SK-N-SH (cell line): ENCODE measurements around the gene CNTNAP2. TPM values are rescaled to one million over a fixed set of nuclear protein-coding genes. Genes with fewer than 3 reads are reported as not detected.

Source experiments
- CTCF ChIA-PET: fragments of 300-600, 350-600 bp; formaldehyde crosslinking; extraction: SDS; loops from one replicate; lab custom pipeline; 2021; lab: Yijun Ruan, JAX
- POLR2A ChIA-PET: fragments of 350-600 bp; sonication (Branson Sonifier 250); formaldehyde crosslinking; extraction: SDS; loops from one replicate; lab custom pipeline; 2020; ENCODE audit warnings: antibody characterized with exemption, inconsistent platforms; lab: Yijun Ruan, JAX
- DNase-seq: peaks from one replicate; pipeline ENCODE4 v3.0.0; 2012
- H2AFZ ChIP-seq: fragments of 200-600 bp; sonication (generic); 2 replicates; pipeline ENCODE4 v1.8.1; 2016; ENCODE audit warnings: antibody characterized with exemption, mild to moderate bottlenecking, low read depth
- H3F3A ChIP-seq: fragments of 200-600 bp; sonication (generic); replicated peaks from 2 replicates; pipeline ENCODE3; 2016; ENCODE audit warnings: antibody characterized with exemption, mild to moderate bottlenecking; ENCODE audit not compliant: insufficient read depth
- H3K27ac ChIP-seq, 2 experiments: fragments of 200-500 bp in 1 of 2; fragments of 200-600 bp in 1 of 2; sonication (Bioruptor generic) in 1 of 2; sonication (generic), shearing (Covaris generic) in 1 of 2; 2 replicates each; pipeline versions ENCODE4 v1.5.1 to v1.6.1; 2014 to 2016; ENCODE audit warnings: low read depth in 2 of 2, inconsistent platforms in 1 of 2, low read length in 1 of 2, mild to moderate bottlenecking in 1 of 2, mixed read lengths in 1 of 2
- H3K27me3 ChIP-seq: fragments of 200-600 bp; sonication (generic), shearing (Covaris generic); 2 replicates; pipeline ENCODE4 v1.6.1; 2016; ENCODE audit warnings: mixed run types; ENCODE audit not compliant: insufficient read depth
- H3K36me3 ChIP-seq, 2 experiments: fragments of 200-500 bp in 1 of 2; fragments of 200-600 bp in 1 of 2; sonication (Bioruptor generic) in 1 of 2; sonication (generic) in 1 of 2; replicated peaks in 1 of 2; 2 replicates each; pipeline versions ENCODE3 to v1.5.1; 2014 to 2016; ENCODE audit warnings: low read length in 1 of 2, mild to moderate bottlenecking in 1 of 2; ENCODE audit not compliant: insufficient read depth in 2 of 2, control insufficient read depth in 1 of 2
- H3K4me1 ChIP-seq, 2 experiments: fragments of 200-500 bp in 1 of 2; fragments of 200-600 bp in 1 of 2; sonication (Bioruptor generic) in 1 of 2; sonication (generic), shearing (Covaris generic) in 1 of 2; 2 replicates each; pipeline versions ENCODE4 v1.5.1 to v1.6.1; 2014 to 2016; ENCODE audit warnings: low read depth in 1 of 2, low read length in 1 of 2, mixed run types in 1 of 2; ENCODE audit not compliant: insufficient read depth in 2 of 2, control insufficient read depth in 1 of 2
- H3K4me2 ChIP-seq: fragments of 200-600 bp; sonication (generic), shearing (Covaris generic); 2 replicates; pipeline ENCODE4 v1.6.1; 2017; ENCODE audit warnings: mixed run types
- H3K4me3 ChIP-seq, 2 experiments: fragments of 200-500 bp in 1 of 2; fragments of 200-600 bp in 1 of 2; sonication (Bioruptor generic) in 1 of 2; sonication (generic), shearing (Covaris generic) in 1 of 2; 2 replicates each; pipeline versions ENCODE4 v1.5.1 to v1.8.1; 2014 to 2016; ENCODE audit warnings: low read depth in 2 of 2, inconsistent platforms in 1 of 2, low read length in 1 of 2, mild to moderate bottlenecking in 1 of 2, mixed read lengths in 1 of 2, moderate library complexity in 1 of 2
- H3K79me2 ChIP-seq: fragments of 200-600 bp; sonication (generic); 2 replicates; pipeline ENCODE4 v1.8.1; 2017; ENCODE audit warnings: mild to moderate bottlenecking; ENCODE audit not compliant: insufficient read depth
- H3K9ac ChIP-seq: fragments of 200-600 bp; sonication (generic); 2 replicates; pipeline ENCODE4 v1.6.1; 2017; ENCODE audit warnings: mixed run types
- H3K9me2 ChIP-seq: fragments of 200-600 bp; sonication (generic); 2 replicates; pipeline ENCODE4 v1.6.1; 2017; ENCODE audit warnings: mixed run types
- H3K9me3 ChIP-seq: fragments of 200-600 bp; sonication (generic); 2 replicates; pipeline ENCODE4 v1.6.1; 2017; ENCODE audit warnings: mixed run types, mild to moderate bottlenecking, moderate library complexity
- H4K20me1 ChIP-seq: fragments of 200-600 bp; sonication (generic); 2 replicates; pipeline ENCODE4 v1.6.1; 2017; ENCODE audit warnings: mild to moderate bottlenecking, mixed run types; ENCODE audit not compliant: insufficient read depth
- ELF1 ChIP-seq: IDR thresholded peaks from 2 replicates; pipeline ENCODE4 v1.4.0; 2012
- FOSL2 ChIP-seq: IDR thresholded peaks from 2 replicates; pipeline ENCODE4 v1.4.0; 2012; ENCODE audit warnings: low read depth, mild to moderate bottlenecking, moderate library complexity, borderline replicate concordance
- FOXJ3 ChIP-seq: sonication (generic); formaldehyde crosslinking; IDR thresholded peaks from 2 replicates; pipeline ENCODE4 v1.5.1; 2020; ENCODE audit warnings: mild to moderate bottlenecking, missing genetic modification reagents
- FOXM1 ChIP-seq: IDR thresholded peaks from 2 replicates; pipeline ENCODE4 v1.4.0; 2012; ENCODE audit warnings: low read depth, mild to moderate bottlenecking
- GATA2 ChIP-seq: sonication (generic); formaldehyde crosslinking; IDR thresholded peaks from 2 replicates; pipeline ENCODE4 v1.5.0; 2020; ENCODE audit warnings: mild to moderate bottlenecking, missing genetic modification reagents
- JUND ChIP-seq: IDR thresholded peaks from 2 replicates; pipeline ENCODE4 v1.4.0; 2012
- POLR2AphosphoS5 ChIP-seq: IDR thresholded peaks from 2 replicates; pipeline ENCODE4 v1.6.1; 2012; ENCODE audit warnings: low read depth, low read length
- RAD21 ChIP-seq: IDR thresholded peaks from 2 replicates; pipeline ENCODE4 v1.6.1; 2012; ENCODE audit warnings: mild to moderate bottlenecking, low read length
- RCOR1 ChIP-seq: fragments of 150-350 bp; IDR thresholded peaks from 2 replicates; pipeline ENCODE4 v1.6.1; 2017; ENCODE audit warnings: antibody characterized with exemption, low read length
- SIN3A ChIP-seq: IDR thresholded peaks from 2 replicates; pipeline ENCODE4 v1.6.1; 2012; ENCODE audit warnings: low read depth, mild to moderate bottlenecking, low read length, moderate library complexity, borderline replicate concordance
- TCF12 ChIP-seq: IDR thresholded peaks from 2 replicates; pipeline ENCODE4 v1.4.0; 2012
- YY1 ChIP-seq: IDR thresholded peaks from 2 replicates; pipeline ENCODE4 v1.4.0; 2012; ENCODE audit warnings: low read depth, mild to moderate bottlenecking
- WGBS: methylation state at CpG from one replicate; pipeline ENCODE4 v1.1.6; 2017; ENCODE audit warnings: low lambda C conversion rate; 5-methylcytosine and 5-hydroxymethylcytosine counted together
- polyA plus RNA-seq, 3 experiments: library from polyadenylated mRNA; depleted of rRNA; stranded (reverse); fragments of >200 nt; gene quantifications; 2 replicates each; pipeline ENCODE4 v1.2.3, GENCODE V29; 2012
- TF ChIP-seq, protein P1 (sequence below): IDR thresholded peaks from 2 replicates; pipeline ENCODE4 v1.4.0; 2012; ENCODE audit warnings: low read depth, borderline replicate concordance
- TF ChIP-seq, protein P2 (sequence below): fragments of 150-350 bp; IDR thresholded peaks from 2 replicates; pipeline ENCODE4 v1.6.1; 2016; ENCODE audit warnings: mild to moderate bottlenecking, low read depth, low read length
- TF ChIP-seq, protein P3 (sequence below): fragments of 200-600 bp; sonication (generic); IDR thresholded peaks from 2 replicates; pipeline ENCODE4 v1.6.1; 2017; ENCODE audit warnings: antibody characterized with exemption, mild to moderate bottlenecking, moderate library complexity

The CNTNAP2 gene
- polyA plus RNA-seq, 1 of the 3 experiments (the other 2 are of a cell fraction): 3.4 TPM

DNA sequence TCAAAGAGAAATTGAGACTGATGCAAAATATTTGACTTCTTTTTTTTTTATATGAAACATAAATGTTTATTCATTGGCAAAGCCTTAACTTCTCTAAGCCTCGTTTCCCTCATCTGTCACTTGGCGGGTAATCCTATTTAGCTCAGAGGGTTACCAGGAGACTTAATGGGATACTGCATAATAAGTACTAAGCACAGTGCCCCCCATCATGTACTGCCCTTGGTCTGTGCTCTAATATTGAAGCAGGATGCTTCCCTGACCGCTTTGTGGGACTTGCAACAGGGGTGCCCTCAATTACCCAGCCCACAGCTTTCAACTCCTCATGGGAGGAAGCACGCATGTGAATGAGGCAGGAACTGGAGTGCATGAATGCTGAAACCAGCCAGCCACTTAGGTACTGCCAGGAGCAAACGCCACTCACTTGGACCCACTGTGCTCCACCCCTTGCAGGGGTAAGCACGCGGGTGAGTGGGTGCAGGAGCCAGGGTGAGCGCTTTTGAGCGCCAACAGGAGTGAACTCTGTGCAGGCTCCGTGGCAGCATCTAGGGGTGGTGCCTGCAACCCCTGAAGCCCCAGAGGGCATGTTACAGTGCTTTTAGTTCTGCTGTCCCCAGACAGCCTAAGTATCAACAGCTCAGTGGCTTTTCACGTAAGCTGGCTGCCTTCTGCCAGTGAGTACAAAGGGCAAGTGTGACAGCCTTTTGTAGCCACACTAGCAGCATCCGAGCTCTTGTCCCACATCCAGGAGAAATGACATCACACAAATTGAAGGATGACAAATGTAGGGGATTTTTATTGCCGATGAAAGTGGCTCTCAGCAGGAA, 2264.2 kb downstream of the CNTNAP2 start:
- DNase-seq: no peak
- Histone ChIP-seq H3K4me3 (no peak overlapping the region), H2AFZ (no peak overlapping the region), H3K27me3 (no peaks in the 10 kb centered on the region), H3F3A (no peaks in the 10 kb centered on the region), H3K9ac (no peak overlapping the region), H3K9me2 (no peaks in the 10 kb centered on the region), H3K79me2 (no peaks in the 10 kb centered on the region)
- POLR2A ChIA-PET: no interaction called here
- TF ChIP-seq FOSL2 (no peak), FOXJ3 (CRISPR knock-in tag) (no peak), TCF12 (no peak), ELF1 (no peak)
- TF ChIP-seq, all 33 proteins: peak for 0
- CTCF ChIA-PET: interaction anchor here (1.1 to 1.8 kb wide), 3 partner anchors 11 to 21 kb away, joined by 3 to 6 read pairs (median 4); no protein-coding TSS in a partner anchor
- peaks cover 0 to 5% of the 10 kb centered on the region in 2 experiments for H3K36me3 ChIP-seq
- no peak overlapping the region for H3K27ac ChIP-seq
- H4K20me1 ChIP-seq: no peaks in the 10 kb centered on the region
- 69% methylated on average over 13 of the region's 13 CpGs for WGBS
- H3K9me3 ChIP-seq: no peaks in the 10 kb centered on the region
- no peaks in the 10 kb centered on the region for H3K4me1 ChIP-seq
- H3K4me2 ChIP-seq: no peak overlapping the region

DNA sequence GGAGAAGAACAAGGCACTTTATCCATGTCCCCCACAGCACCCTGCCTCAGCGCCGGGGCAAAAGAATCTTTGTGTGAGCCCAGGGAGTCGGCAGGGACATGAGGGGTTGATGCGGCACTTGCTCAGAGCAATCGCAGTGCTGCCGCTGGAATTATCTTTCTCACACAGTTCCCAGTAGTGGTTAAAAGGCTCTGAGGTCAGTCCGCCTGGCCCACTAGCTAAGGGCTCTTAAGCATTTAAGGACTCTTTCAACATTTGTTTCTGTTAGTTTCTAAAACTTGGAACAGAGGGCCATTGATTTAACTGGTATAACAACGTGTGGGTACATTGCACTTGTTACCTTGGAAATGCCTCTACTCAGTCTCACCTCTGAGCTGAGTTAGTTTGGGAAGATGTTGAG, 2266.0 kb downstream of the CNTNAP2 start:
- H3K4me1 ChIP-seq: no peaks in the 10 kb centered on the region
- no peak overlapping the region for H3K9ac ChIP-seq
- no peaks in the 10 kb centered on the region for H3K9me2 ChIP-seq
- H3K4me3 ChIP-seq: no peak overlapping the region
- H3K36me3 ChIP-seq: peaks cover 0 to 5% of the 10 kb centered on the region in 2 experiments
- no peaks in the 10 kb centered on the region for H3F3A ChIP-seq
- H3K4me2 ChIP-seq: no peak overlapping the region
- no peaks in the 10 kb centered on the region for H4K20me1 ChIP-seq
- no peaks in the 10 kb centered on the region for H3K79me2 ChIP-seq
- WGBS: 69% methylated on average over 8 of the region's 8 CpGs
- no peak overlapping the region for H3K27ac ChIP-seq
- ChIA-PET CTCF (interaction anchor here (1.5 to 1.8 kb wide), 2 partner anchors 13 to 19 kb away, joined by 4 to 6 read pairs; no protein-coding TSS in a partner anchor), POLR2A (no interaction called here)
- DNase-seq: no peak
- no peak for TF ChIP-seq POLR2AphosphoS5
- no peak for TF ChIP-seq SIN3A
- no peak for TF ChIP-seq RAD21
- no peak for TF ChIP-seq RCOR1
- TF ChIP-seq YY1: no peak
- TF ChIP-seq, protein P1, sequence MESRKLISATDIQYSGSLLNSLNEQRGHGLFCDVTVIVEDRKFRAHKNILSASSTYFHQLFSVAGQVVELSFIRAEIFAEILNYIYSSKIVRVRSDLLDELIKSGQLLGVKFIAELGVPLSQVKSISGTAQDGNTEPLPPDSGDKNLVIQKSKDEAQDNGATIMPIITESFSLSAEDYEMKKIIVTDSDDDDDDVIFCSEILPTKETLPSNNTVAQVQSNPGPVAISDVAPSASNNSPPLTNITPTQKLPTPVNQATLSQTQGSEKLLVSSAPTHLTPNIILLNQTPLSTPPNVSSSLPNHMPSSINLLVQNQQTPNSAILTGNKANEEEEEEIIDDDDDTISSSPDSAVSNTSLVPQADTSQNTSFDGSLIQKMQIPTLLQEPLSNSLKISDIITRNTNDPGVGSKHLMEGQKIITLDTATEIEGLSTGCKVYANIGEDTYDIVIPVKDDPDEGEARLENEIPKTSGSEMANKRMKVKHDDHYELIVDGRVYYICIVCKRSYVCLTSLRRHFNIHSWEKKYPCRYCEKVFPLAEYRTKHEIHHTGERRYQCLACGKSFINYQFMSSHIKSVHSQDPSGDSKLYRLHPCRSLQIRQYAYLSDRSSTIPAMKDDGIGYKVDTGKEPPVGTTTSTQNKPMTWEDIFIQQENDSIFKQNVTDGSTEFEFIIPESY: no peak
- TF ChIP-seq GATA2: no peak
- no peak for TF ChIP-seq TCF12
- no peak for TF ChIP-seq JUND
- TF ChIP-seq, protein P2, sequence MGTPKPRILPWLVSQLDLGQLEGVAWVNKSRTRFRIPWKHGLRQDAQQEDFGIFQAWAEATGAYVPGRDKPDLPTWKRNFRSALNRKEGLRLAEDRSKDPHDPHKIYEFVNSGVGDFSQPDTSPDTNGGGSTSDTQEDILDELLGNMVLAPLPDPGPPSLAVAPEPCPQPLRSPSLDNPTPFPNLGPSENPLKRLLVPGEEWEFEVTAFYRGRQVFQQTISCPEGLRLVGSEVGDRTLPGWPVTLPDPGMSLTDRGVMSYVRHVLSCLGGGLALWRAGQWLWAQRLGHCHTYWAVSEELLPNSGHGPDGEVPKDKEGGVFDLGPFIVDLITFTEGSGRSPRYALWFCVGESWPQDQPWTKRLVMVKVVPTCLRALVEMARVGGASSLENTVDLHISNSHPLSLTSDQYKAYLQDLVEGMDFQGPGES: no peak
- TF ChIP-seq, protein P3, sequence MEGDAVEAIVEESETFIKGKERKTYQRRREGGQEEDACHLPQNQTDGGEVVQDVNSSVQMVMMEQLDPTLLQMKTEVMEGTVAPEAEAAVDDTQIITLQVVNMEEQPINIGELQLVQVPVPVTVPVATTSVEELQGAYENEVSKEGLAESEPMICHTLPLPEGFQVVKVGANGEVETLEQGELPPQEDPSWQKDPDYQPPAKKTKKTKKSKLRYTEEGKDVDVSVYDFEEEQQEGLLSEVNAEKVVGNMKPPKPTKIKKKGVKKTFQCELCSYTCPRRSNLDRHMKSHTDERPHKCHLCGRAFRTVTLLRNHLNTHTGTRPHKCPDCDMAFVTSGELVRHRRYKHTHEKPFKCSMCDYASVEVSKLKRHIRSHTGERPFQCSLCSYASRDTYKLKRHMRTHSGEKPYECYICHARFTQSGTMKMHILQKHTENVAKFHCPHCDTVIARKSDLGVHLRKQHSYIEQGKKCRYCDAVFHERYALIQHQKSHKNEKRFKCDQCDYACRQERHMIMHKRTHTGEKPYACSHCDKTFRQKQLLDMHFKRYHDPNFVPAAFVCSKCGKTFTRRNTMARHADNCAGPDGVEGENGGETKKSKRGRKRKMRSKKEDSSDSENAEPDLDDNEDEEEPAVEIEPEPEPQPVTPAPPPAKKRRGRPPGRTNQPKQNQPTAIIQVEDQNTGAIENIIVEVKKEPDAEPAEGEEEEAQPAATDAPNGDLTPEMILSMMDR: no peak
- TF ChIP-seq FOXM1: no peak
- H3K9me3 ChIP-seq: no peaks in the 10 kb centered on the region
- no peaks in the 10 kb centered on the region for H3K27me3 ChIP-seq
- H2AFZ ChIP-seq: no peak overlapping the region
